Keratinocyte (primary cell): ENCODE measurements around the gene APCDD1. TPM values are rescaled to one million over a fixed set of nuclear protein-coding genes. Genes with fewer than 3 reads are reported as not detected.

Experiments used
- DNase-seq: peaks from one replicate; pipeline ENCODE4 v3.0.0-alpha.2; 2011; ENCODE audit warnings: low read depth, missing footprints, low spot score
- FAIRE-seq: peaks from 2 replicates; lab custom pipeline; 2011; peaks lifted over from hg19 to GRCh38; lab: Jason Lieb, UNC
- H2AFZ ChIP-seq: 2 replicates; pipeline ENCODE4 v1.6.0; 2012; ENCODE audit warnings: low read length, control low read depth, inconsistent platforms; ENCODE audit not compliant: control insufficient read depth
- H3K27ac ChIP-seq: 2 replicates; pipeline ENCODE4 v1.5.1; 2011; ENCODE audit warnings: low read length; ENCODE audit not compliant: control insufficient read depth, insufficient read depth
- H3K27me3 ChIP-seq: 3 replicates; pipeline ENCODE4 v1.6.0; 2011; ENCODE audit warnings: low read length; ENCODE audit not compliant: control insufficient read depth, insufficient read depth; ENCODE audit errors: extremely low read depth
- H3K36me3 ChIP-seq, 2 experiments: 2 replicates in 1 of 2; 3 replicates in 1 of 2; pipeline ENCODE4 v1.5.1; 2011; ENCODE audit warnings: low read length in 2 of 2, mild to moderate bottlenecking in 1 of 2; ENCODE audit not compliant: control insufficient read depth in 2 of 2, insufficient read depth in 2 of 2; ENCODE audit errors: extremely low read depth in 1 of 2
- H3K4me1 ChIP-seq: 3 replicates; pipeline ENCODE4 v1.5.1; 2011; ENCODE audit warnings: low read length; ENCODE audit not compliant: control insufficient read depth, insufficient read depth; ENCODE audit errors: extremely low read depth
- H3K4me2 ChIP-seq: 3 replicates; pipeline ENCODE4 v1.6.0; 2011; ENCODE audit warnings: low read depth, low read length; ENCODE audit not compliant: control insufficient read depth, insufficient read depth; ENCODE audit errors: extremely low read depth
- H3K4me3 ChIP-seq, 3 experiments: fragments of 200-600 bp in 1 of 3; sonication (generic) in 1 of 3; 2 replicates in 2 of 3; 3 replicates in 1 of 3; pipeline ENCODE4 v1.5.1; 2011 to 2016; ENCODE audit warnings: low read length in 3 of 3, mild to moderate bottlenecking in 3 of 3, control low read depth in 2 of 3, inconsistent platforms in 1 of 3, low read depth in 1 of 3, mixed read lengths in 1 of 3, mixed run types in 1 of 3, moderate library complexity in 1 of 3; ENCODE audit not compliant: control insufficient read depth in 2 of 3, insufficient read depth in 2 of 3; ENCODE audit errors: extremely low read depth in 1 of 3
- H3K79me2 ChIP-seq: 2 replicates; pipeline ENCODE4 v1.6.0; 2012; ENCODE audit warnings: low read length; ENCODE audit not compliant: control insufficient read depth, insufficient read depth
- H3K9ac ChIP-seq: 3 replicates; pipeline ENCODE4 v1.6.0; 2011; ENCODE audit warnings: low read length; ENCODE audit not compliant: control insufficient read depth, insufficient read depth; ENCODE audit errors: extremely low read depth
- H3K9me1 ChIP-seq: 3 replicates; pipeline ENCODE4 v1.6.0; 2011; ENCODE audit warnings: low read length; ENCODE audit not compliant: control insufficient read depth, insufficient read depth; ENCODE audit errors: extremely low read depth
- H3K9me3 ChIP-seq: 2 replicates; pipeline ENCODE4 v1.5.1; 2012; ENCODE audit warnings: low read depth, low read length; ENCODE audit not compliant: control insufficient read depth
- H4K20me1 ChIP-seq: 3 replicates; pipeline ENCODE4 v1.6.0; 2011; ENCODE audit warnings: low read length; ENCODE audit not compliant: control insufficient read depth, insufficient read depth; ENCODE audit errors: extremely low read depth
- EZH2 ChIP-seq: IDR thresholded peaks from one replicate; pipeline ENCODE4 v1.6.1; 2012; ENCODE audit warnings: inconsistent platforms, mild to moderate bottlenecking, low read length, moderate library complexity
- dilution Hi-C: fragments of 300-500 bp; cut with MboI; formaldehyde crosslinking; loops from one replicate; pipeline ENCODE4 v1.7.0; 2020; ENCODE audit warnings: low sequenced_read_pairs; ENCODE audit not compliant: extremely low pct_ligation_motif_present
- polyA plus RNA-seq, 5 experiments: library from polyadenylated mRNA; depleted of rRNA in 3 of 5; stranded (reverse) in 3 of 5; stranded (forward) in 1 of 5; unstranded in 1 of 5; fragments of >200 nt; gene quantifications; 1 replicate in 1 of 5; 2 replicates in 3 of 5; 3 replicates in 1 of 5; pipeline versions ENCODE4 v1.2.1 to v1.2.3, GENCODE V29; 2011 to 2012; ENCODE audit warnings: missing spikeins in 2 of 5, low read depth in 1 of 5, low replicate concordance in 1 of 5
- TF ChIP-seq, protein P1 (sequence below), 3 experiments: IDR thresholded peaks in 1 of 3; conservative IDR thresholded peaks in 1 of 3; optimal IDR thresholded peaks in 1 of 3; 2 replicates in 2 of 3; 3 replicates in 1 of 3; pipeline versions ENCODE3 to v1.5.1; 2011; ENCODE audit warnings: low read length in 3 of 3, mild to moderate bottlenecking in 3 of 3, moderate library complexity in 2 of 3, control low read depth in 1 of 3, inconsistent platforms in 1 of 3; ENCODE audit not compliant: insufficient read depth in 2 of 3; ENCODE audit errors: extremely low read depth in 1 of 3

The APCDD1 gene
- polyA plus RNA-seq, 1 donor (not counting 4 experiments of a cell fraction or from before 2014, with no cell fraction given): 8.5 TPM

DNA sequence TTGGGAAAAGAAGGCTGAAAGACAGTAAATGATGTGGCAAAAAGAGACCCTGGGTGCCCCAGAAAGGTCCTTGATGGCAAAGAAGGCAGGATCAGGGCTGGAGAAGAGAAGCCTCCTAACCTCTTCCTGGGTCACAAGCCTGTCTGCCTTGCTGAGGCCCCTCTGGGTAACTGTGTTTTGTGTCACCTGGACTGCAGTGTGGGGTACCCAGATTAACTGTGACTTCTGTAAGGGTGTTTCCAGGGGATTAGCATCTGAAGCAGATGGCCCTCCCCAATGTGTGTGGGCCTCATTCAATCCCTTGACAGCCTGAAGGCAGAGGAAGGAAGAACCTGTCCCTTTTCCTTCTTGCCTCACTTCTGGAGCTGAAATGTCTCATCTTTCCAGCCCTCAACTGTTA is 35.6 kb upstream of the APCDD1 start:
- Histone ChIP-seq H3K4me2 (no peak overlapping the region), H3K4me3 (no peak overlapping the region), H4K20me1 (no peaks in the 10 kb centered on the region), H3K27ac (no peak overlapping the region), H3K9me3 (peaks cover 6% of the 10 kb centered on the region), H3K9ac (no peak overlapping the region), H3K9me1 (no peaks in the 10 kb centered on the region), H3K4me1 (peaks cover 47% of the 10 kb centered on the region), H3K27me3 (no peaks in the 10 kb centered on the region), H2AFZ (no peak overlapping the region), H3K36me3 (no peaks in the 10 kb centered on the region), H3K79me2 (no peaks in the 10 kb centered on the region)
- TF ChIP-seq, protein P1, sequence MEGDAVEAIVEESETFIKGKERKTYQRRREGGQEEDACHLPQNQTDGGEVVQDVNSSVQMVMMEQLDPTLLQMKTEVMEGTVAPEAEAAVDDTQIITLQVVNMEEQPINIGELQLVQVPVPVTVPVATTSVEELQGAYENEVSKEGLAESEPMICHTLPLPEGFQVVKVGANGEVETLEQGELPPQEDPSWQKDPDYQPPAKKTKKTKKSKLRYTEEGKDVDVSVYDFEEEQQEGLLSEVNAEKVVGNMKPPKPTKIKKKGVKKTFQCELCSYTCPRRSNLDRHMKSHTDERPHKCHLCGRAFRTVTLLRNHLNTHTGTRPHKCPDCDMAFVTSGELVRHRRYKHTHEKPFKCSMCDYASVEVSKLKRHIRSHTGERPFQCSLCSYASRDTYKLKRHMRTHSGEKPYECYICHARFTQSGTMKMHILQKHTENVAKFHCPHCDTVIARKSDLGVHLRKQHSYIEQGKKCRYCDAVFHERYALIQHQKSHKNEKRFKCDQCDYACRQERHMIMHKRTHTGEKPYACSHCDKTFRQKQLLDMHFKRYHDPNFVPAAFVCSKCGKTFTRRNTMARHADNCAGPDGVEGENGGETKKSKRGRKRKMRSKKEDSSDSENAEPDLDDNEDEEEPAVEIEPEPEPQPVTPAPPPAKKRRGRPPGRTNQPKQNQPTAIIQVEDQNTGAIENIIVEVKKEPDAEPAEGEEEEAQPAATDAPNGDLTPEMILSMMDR (optimal IDR thresholded peaks at IDR 0.05 in 1 of 3, IDR thresholded peaks at IDR 0.05 in 1 of 3, conservative IDR thresholded peaks at IDR 0.05 in 1 of 3; ENCODE audit: extremely low read depth in 1 of 3, insufficient read depth in 2 of 3, low read length in 3 of 3): no peak
- no peak for TF ChIP-seq EZH2
- DNase-seq (no peak), FAIRE-seq (no peak)
- dilution Hi-C loops: no loop called here

DNA sequence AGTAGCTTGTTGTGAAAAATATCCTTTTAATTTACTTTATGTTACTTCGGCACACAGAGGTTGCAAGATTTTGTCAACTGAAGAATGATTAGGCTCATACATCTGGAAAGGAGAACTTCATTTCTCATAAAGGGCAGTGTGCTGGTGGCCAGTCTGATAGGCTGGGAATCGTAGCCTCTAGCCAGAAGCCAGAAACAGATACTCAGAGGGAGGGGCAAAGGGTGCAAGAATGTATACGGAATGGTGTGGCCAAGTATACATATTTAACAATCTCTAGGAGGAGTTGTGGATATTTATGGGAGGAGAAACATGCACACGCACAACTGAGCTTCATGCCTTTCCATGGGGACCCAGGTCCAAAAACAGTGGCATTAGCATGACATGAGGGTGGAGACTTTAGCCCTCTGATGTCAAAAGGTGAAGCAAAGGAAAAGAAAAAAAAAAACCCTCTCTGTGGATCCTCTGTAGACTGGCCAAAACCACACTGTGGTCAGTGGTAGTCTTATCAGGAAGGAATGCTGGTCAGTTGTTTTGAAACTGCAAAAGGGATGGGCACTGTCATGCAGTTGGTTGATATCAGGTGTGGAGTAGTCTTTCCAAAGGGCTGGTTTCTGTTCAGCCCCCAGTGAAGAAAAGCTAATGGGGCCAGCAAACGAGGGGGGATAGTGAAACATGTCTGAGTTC is 34.9 kb upstream of the APCDD1 start:
- TF ChIP-seq, protein P1 (optimal IDR thresholded peaks at IDR 0.05 in 1 of 3, IDR thresholded peaks at IDR 0.05 in 1 of 3, conservative IDR thresholded peaks at IDR 0.05 in 1 of 3; ENCODE audit: extremely low read depth in 1 of 3, insufficient read depth in 2 of 3, low read length in 3 of 3): no peak
- TF ChIP-seq EZH2: no peak
- Histone ChIP-seq H4K20me1 (no peaks in the 10 kb centered on the region), H3K27ac (peak overlapping the region; percentile 62), H3K4me3 (no peak overlapping the region), H3K4me2 (no peak overlapping the region), H3K9me3 (peaks cover 3% of the 10 kb centered on the region), H3K79me2 (no peaks in the 10 kb centered on the region), H3K36me3 (no peaks in the 10 kb centered on the region), H3K27me3 (no peaks in the 10 kb centered on the region), H2AFZ (no peak overlapping the region), H3K4me1 (peaks cover 41% of the 10 kb centered on the region), H3K9me1 (no peaks in the 10 kb centered on the region), H3K9ac (no peak overlapping the region)
- dilution Hi-C loops: no loop called here
- DNase-seq (no peak), FAIRE-seq (peak; percentile 39)
